Naive thymus-derived CD4-positive, alpha-beta T cell (primary cell): Measurements from ENCODE around the gene OR51T1. TPM values are rescaled to one million over a fixed set of nuclear protein-coding genes. Genes with fewer than 3 reads are reported as not detected.
"Not testable (repeated sequence)": the region's sequence is repeated elsewhere in the genome, so short reads cannot be mapped to it uniquely, and the experiment has no call there.

Source experiments
- ATAC-seq: fragments of 150-1000 bp; cut with Tn5 transposase; 2 replicates; pipeline ENCODE4 v1.10.0; 2021; ENCODE audit warnings: mild to moderate bottlenecking, moderate library complexity
- CTCF ChIA-PET: fragments of 350-600 bp; sonication (Branson Sonifier 250); formaldehyde crosslinking; loops from one replicate; lab custom pipeline; 2021; ENCODE audit warnings: antibody characterized with exemption; lab: Charles Lee
- POLR2A ChIA-PET: fragments of 350-600 bp; sonication (Branson Sonifier 250); formaldehyde crosslinking; loops from one replicate; lab custom pipeline; 2021; ENCODE audit warnings: antibody characterized with exemption, inconsistent platforms; lab: Charles Lee
- DNase-seq, 9 donors: peaks; one replicate each; pipeline versions ENCODE4 v3.0.0 to v3.0.0-alpha.2; 2020 to 2022; ENCODE audit warnings: mixed read lengths in 1 of 9
- H3K27ac ChIP-seq: one replicate; pipeline ENCODE4 v1.7.0; 2013; ENCODE audit warnings: mild to moderate bottlenecking, low read depth, low read length, moderate library complexity
- H3K27me3 ChIP-seq, 2 donors: one replicate each; pipeline ENCODE4 v1.7.0; 2013; ENCODE audit warnings: low read length in 2 of 2, mild to moderate bottlenecking in 2 of 2, moderate library complexity in 2 of 2; ENCODE audit not compliant: control insufficient read depth in 2 of 2, insufficient read depth in 2 of 2
- H3K36me3 ChIP-seq, 3 experiments: 1 replicate in 2 of 3; 2 replicates in 1 of 3; pipeline ENCODE4 v1.7.0; 2013; ENCODE audit warnings: low read length in 3 of 3, mild to moderate bottlenecking in 3 of 3, moderate library complexity in 1 of 3; ENCODE audit not compliant: insufficient read depth in 3 of 3, control insufficient read depth in 2 of 3
- H3K4me1 ChIP-seq, 2 donors: one replicate each; pipeline ENCODE4 v1.7.0; 2013; ENCODE audit warnings: low read length in 2 of 2, mild to moderate bottlenecking in 2 of 2, moderate library complexity in 1 of 2; ENCODE audit not compliant: control insufficient read depth in 2 of 2, insufficient read depth in 2 of 2
- H3K4me3 ChIP-seq: 2 replicates; pipeline ENCODE4 v1.7.0; 2013; ENCODE audit warnings: mild to moderate bottlenecking, low read length
- H3K9me3 ChIP-seq, 3 experiments: 1 replicate in 2 of 3; 2 replicates in 1 of 3; pipeline ENCODE4 v1.7.0; 2013; ENCODE audit warnings: low read length in 3 of 3; ENCODE audit not compliant: control insufficient read depth in 2 of 3
- H3K27ac Mint-ChIP-seq, 9 donors: one replicate each; pipeline ENCODE4 v1.8.0; 2020 to 2022; ENCODE audit warnings: mixed read lengths in 9 of 9, mild to moderate bottlenecking in 8 of 9, moderate library complexity in 5 of 9, inconsistent platforms in 2 of 9
- H3K27me3 Mint-ChIP-seq, 5 donors: one replicate each; pipeline ENCODE4 v1.8.0; 2021 to 2022; ENCODE audit warnings: mixed read lengths in 5 of 5, mild to moderate bottlenecking in 1 of 5
- H3K36me3 Mint-ChIP-seq, 5 donors: one replicate each; pipeline ENCODE4 v1.8.0; 2020 to 2022; ENCODE audit warnings: mixed read lengths in 5 of 5, mild to moderate bottlenecking in 3 of 5, inconsistent platforms in 1 of 5
- H3K4me1 Mint-ChIP-seq, 7 donors: one replicate each; pipeline ENCODE4 v1.8.0; 2020 to 2022; ENCODE audit warnings: mixed read lengths in 7 of 7, mild to moderate bottlenecking in 3 of 7, inconsistent platforms in 1 of 7
- H3K4me3 Mint-ChIP-seq, 10 donors: one replicate each; pipeline ENCODE4 v1.8.0; 2020 to 2022; ENCODE audit warnings: mild to moderate bottlenecking in 10 of 10, mixed read lengths in 10 of 10, moderate library complexity in 6 of 10, inconsistent platforms in 2 of 10
- H3K9me3 Mint-ChIP-seq, 11 donors: one replicate each; pipeline ENCODE4 v1.8.0; 2020 to 2022; ENCODE audit warnings: mixed read lengths in 11 of 11, mild to moderate bottlenecking in 4 of 11, inconsistent platforms in 1 of 11, moderate library complexity in 1 of 11
- intact Hi-C, 2 donors: fragments of 100-400 bp; cut with micrococcal nuclease; formaldehyde crosslinking; loops; one replicate each; pipeline ENCODE4 v1.15.1; 2023
- polyA plus RNA-seq, 2 donors: library from polyadenylated mRNA; unstranded; fragments of 300-500 nt; fragmentation: Illumina TruSeq; gene quantifications; one replicate each; pipeline ENCODE4 v1.2.3, GENCODE V29; 2021
- total RNA-seq, 6 experiments: library from RNA in 5 of 6; stranded (reverse) in 5 of 6; gene quantifications; 1 replicate in 5 of 6; 2 replicates in 1 of 6; pipeline ENCODE4 v1.2.3 and lab custom pipeline; 2021 to 2026

OR51T1 gene
- total RNA-seq = not detected
- polyA plus RNA-seq = not detected
- total RNA-seq (lab: John Stamatoyannopoulos, UW) = not detected

DNA sequence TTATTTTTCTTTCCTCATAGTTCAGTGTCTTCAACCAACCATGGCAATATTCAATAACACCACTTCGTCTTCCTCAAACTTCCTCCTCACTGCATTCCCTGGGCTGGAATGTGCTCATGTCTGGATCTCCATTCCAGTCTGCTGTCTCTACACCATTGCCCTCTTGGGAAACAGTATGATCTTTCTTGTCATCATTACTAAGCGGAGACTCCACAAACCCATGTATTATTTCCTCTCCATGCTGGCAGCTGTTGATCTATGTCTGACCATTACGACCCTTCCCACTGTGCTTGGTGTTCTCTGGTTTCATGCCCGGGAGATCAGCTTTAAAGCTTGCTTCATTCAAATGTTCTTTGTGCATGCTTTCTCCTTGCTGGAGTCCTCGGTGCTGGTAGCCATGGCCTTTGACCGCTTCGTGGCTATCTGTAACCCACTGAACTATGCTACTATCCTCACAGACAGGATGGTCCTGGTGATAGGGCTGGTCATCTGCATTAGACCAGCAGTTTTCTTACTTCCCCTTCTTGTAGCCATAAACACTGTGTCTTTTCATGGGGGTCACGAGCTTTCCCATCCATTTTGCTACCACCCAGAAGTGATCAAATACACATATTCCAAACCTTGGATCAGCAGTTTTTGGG is at the start of gene OR51T1:
Gene OR51T1 (plus strand): TSS at position 41 of the 641 bp plus-strand sequence. CDS start 0 bp downstream, at position 41.
- H3K27ac ChIP-seq = no peak within 1 kb of the TSS

GRCh38 chr11:4839851-4840549 is 41.7 kb upstream of the OR51T1 start:
- H3K27ac Mint-ChIP-seq = no peak overlapping the region
- Histone ChIP-seq H3K27me3 (no peaks in the 10 kb centered on the region), H3K4me1 (no peaks in the 10 kb centered on the region), H3K27ac (no peak overlapping the region), H3K4me3 (no peak overlapping the region), H3K9me3 (no peaks in the 10 kb centered on the region), H3K36me3 (no peaks in the 10 kb centered on the region)
- no peak for ATAC-seq
- no peaks in the 10 kb centered on the region for H3K36me3 Mint-ChIP-seq
- DNase-seq = no peak
- CTCF ChIA-PET = no interaction called here
- POLR2A ChIA-PET = no interaction called here
- no peaks in the 10 kb centered on the region for H3K9me3 Mint-ChIP-seq
- H3K27me3 Mint-ChIP-seq = peaks cover 0 to 15% (median 7%) of the 10 kb centered on the region in 5 donors
- no peaks in the 10 kb centered on the region for H3K4me1 Mint-ChIP-seq
- no peak overlapping the region for H3K4me3 Mint-ChIP-seq
- intact Hi-C loops = no loop called here

More for the DNA sequence above, at the start of gene OR51T1:
- Mint-ChIP-seq H3K27me3 (peaks cover 0 to 19% (median 14%) of the 10 kb centered on the region in 5 donors), H3K27ac (no peak within 1 kb of the TSS), H3K4me1 (no peaks in the 10 kb centered on the region), H3K9me3 (peaks cover 0 to 7% (median 0%) of the 10 kb centered on the region in 11 donors), H3K4me3 (no peak within 1 kb of the TSS), H3K36me3 (no peaks in the 10 kb centered on the region)
- intact Hi-C loops = no loop called here
- no peaks in the 10 kb centered on the region for H3K27me3 ChIP-seq
- ATAC-seq (no peak), DNase-seq (no peak)
- POLR2A ChIA-PET = no interaction called here
- CTCF ChIA-PET = no interaction called here
- no peak within 1 kb of the TSS for H3K4me3 ChIP-seq
- H3K4me1 ChIP-seq = no peaks in the 10 kb centered on the region
- H3K9me3 ChIP-seq = no peaks in the 10 kb centered on the region
- no peaks in the 10 kb centered on the region for H3K36me3 ChIP-seq

DNA sequence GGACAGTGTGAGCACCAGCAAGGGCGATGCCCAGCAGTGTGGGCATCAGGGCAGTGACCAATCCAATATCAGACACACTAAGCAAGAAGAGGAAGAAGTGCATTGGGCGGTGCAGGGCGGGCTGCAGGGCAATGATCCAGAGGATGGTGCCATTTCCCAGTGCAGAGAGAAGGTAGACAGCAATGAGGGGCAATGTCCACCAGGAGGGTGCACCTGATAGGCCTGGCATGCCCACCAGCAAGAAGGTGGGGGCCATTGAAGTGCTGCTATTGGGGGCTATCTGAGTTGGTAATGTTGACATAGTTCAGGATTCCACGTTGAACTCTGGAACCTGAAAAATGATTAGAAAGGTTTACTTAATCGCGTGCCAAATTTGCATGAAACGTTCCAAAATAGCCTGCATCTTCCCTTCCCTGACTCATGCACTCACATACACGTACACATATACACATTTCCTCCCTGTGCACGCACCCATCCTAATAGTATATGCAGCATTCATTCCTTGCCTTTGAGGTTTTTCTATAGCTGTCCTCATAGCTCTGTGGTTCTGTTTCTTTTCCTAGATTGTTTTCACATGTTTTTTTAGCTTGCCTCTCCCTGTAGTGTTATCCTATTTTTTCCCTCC is 32.7 kb upstream of the OR51T1 start, which contains the start of gene OR51S1:
Gene OR51S1 (minus strand): TSS at position 301 of the 625 bp plus-strand sequence. CDS start 0 bp downstream, at position 301.
- Histone ChIP-seq H3K4me1 (no peaks in the 10 kb centered on the region), H3K27me3 (no peaks in the 10 kb centered on the region), H3K4me3 (no peak within 1 kb of the TSS), H3K36me3 (no peaks in the 10 kb centered on the region), H3K9me3 (no peaks in the 10 kb centered on the region), H3K27ac (no peak within 1 kb of the TSS)
- no peak within 1 kb of the TSS for H3K27ac Mint-ChIP-seq
- peaks cover 0 to 17% (median 14%) of the 10 kb centered on the region in 5 donors for H3K27me3 Mint-ChIP-seq
- no peak within 1 kb of the TSS for H3K4me3 Mint-ChIP-seq
- intact Hi-C loops = no loop called here
- no peaks in the 10 kb centered on the region for H3K4me1 Mint-ChIP-seq
- peaks cover 0 to 5% (median 0%) of the 10 kb centered on the region in 11 donors for H3K9me3 Mint-ChIP-seq
- ChIA-PET POLR2A (no interaction called here), CTCF (no interaction called here)
- ATAC-seq = no peak
- H3K36me3 Mint-ChIP-seq = no peaks in the 10 kb centered on the region
- DNase-seq = no peak

- peaks cover 0 to 17% (median 13%) of the 10 kb centered on the region in 5 donors for H3K27me3 Mint-ChIP-seq
- ChIA-PET CTCF (no interaction called here), POLR2A (no interaction called here)
- Histone ChIP-seq H3K36me3 (no peaks in the 10 kb centered on the region), H3K27ac (no peak overlapping the region), H3K27me3 (no peaks in the 10 kb centered on the region), H3K9me3 (no peaks in the 10 kb centered on the region), H3K4me1 (no peaks in the 10 kb centered on the region), H3K4me3 (no peak overlapping the region)
- H3K4me1 Mint-ChIP-seq = no peaks in the 10 kb centered on the region
- H3K36me3 Mint-ChIP-seq = no peaks in the 10 kb centered on the region
- no peak overlapping the region for H3K27ac Mint-ChIP-seq
- ATAC-seq (no peak), DNase-seq (no peak)
- H3K9me3 Mint-ChIP-seq = peaks cover 0 to 5% (median 0%) of the 10 kb centered on the region in 11 donors
- intact Hi-C loops = no loop called here
- H3K4me3 Mint-ChIP-seq = no peak overlapping the region
These were observed 30.7 kb upstream of the OR51T1 start for GRCh38 chr11:4851033-4851432.

GRCh38 chr11:4854286-4854685 is 27.4 kb upstream of the OR51T1 start:
- POLR2A ChIA-PET, H3K4me1 Mint-ChIP-seq, H3K27ac Mint-ChIP-seq, H3K4me1 ChIP-seq, DNase-seq, H3K36me3 ChIP-seq, intact Hi-C loops, ATAC-seq, CTCF ChIA-PET, H3K27me3 ChIP-seq, H3K27ac ChIP-seq, H3K9me3 ChIP-seq, H3K9me3 Mint-ChIP-seq, H3K4me3 ChIP-seq, H3K27me3 Mint-ChIP-seq, H3K36me3 Mint-ChIP-seq, H3K4me3 Mint-ChIP-seq: not testable (repeated sequence)

DNA sequence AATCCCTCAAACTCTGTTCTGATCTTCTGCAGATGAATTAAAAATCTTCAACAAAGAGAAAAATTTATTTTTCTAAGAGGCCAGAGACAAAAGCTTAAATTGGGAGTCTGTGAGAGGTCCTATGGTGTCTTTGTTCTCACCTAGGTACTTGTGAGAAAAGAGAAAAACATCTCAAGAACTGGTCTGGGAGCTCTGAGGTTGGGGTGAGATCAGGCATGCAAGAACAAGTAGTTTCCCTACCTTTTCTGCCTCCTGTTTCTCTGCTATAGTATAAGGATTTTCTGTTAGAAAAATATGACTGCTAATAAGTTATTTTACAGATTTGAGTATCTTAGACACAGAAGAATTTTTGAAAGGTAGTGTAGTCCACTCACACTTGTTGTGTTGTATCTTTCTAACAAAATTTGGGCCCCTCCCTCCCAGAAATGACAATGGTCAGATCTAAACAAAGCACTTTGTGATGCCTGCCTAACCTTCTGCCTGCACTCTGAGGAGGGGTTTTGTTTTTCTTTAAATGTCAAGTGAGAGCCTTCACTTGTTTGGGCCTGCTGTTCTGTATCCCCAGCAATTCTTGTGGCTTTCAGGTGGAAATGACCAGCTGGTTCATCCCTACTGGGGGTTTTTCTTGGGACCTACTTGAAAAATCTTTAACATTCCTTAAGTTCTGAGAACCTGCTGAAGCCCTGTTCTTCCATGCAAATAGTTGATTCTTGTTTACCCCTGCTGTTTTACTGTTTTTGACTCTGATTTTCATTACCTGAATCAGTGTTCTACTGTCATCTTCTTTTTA is 19.1 kb upstream of the OR51T1 start:
- no peak overlapping the region for H3K27ac ChIP-seq
- Mint-ChIP-seq H3K27me3 (peaks cover 0 to 6% (median 3%) of the 10 kb centered on the region in 5 donors), H3K9me3 (peaks cover 0 to 7% (median 0%) of the 10 kb centered on the region in 11 donors), H3K36me3 (no peaks in the 10 kb centered on the region), H3K27ac (no peak overlapping the region), H3K4me3 (no peak overlapping the region), H3K4me1 (no peaks in the 10 kb centered on the region)
- DNase-seq (no peak), ATAC-seq (no peak)
- intact Hi-C loops = no loop called here
- no peak overlapping the region for H3K4me3 ChIP-seq
- H3K4me1 ChIP-seq = no peaks in the 10 kb centered on the region
- CTCF ChIA-PET = no interaction called here
- no peaks in the 10 kb centered on the region for H3K36me3 ChIP-seq
- no peaks in the 10 kb centered on the region for H3K27me3 ChIP-seq
- no peaks in the 10 kb centered on the region for H3K9me3 ChIP-seq
- POLR2A ChIA-PET = no interaction called here
